ENCODE measurements around the gene SYNCRIP.
A peak's percentile ranks its signal among the peaks of the same experiment; 100 is the strongest.
"Not testable (repeated sequence)": the region's sequence is repeated elsewhere in the genome, so short reads cannot be mapped to it uniquely, and the experiment has no call there.

The SYNCRIP gene

GRCh38 chr6:85669735-85670194 lies 27.1 kb upstream of the SYNCRIP start:
- ATAC-seq (peak; percentile 92), DNase-seq (peak; percentile 44)

DNA sequence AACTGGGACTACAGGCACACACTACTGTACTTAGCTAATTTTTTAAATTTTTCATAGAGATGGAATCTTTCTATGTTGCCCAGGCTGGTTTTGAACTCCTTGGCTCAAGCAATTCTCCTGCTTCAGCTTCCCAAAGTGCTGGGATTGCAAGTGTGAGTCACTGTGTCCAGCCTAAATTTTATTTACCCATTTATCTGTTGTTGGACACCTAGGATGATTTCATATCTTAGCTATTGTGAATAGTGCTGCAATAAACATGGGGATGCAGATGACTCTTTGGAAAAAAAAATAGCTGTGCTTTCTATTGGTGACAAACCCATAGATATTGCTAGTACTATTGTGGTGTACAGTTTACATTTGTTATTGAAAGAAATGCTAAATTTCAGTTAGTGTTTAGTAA lies 19.6 kb upstream of the SYNCRIP start:
- no peak for ATAC-seq
- no peak for DNase-seq

DNA sequence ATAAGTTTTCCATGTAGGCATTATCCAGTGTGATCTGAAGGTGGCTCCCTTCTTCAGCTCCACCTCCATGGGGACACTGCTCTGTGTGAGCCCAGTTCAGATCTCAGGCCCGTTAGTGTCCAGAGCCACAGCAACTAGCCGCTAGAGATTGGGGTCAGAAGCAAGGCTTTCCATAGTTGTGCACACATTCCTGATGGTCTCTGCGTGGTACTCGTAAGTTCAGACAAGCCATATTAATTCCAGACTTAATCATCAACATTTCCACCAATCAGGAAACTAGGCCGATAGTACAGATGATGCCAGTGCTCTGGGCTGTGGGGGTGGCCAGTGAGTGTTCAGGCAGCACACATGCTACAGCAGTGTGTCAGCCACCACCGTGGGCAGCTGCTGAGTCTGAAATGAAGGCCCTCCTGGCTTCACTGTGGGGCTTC lies 17.5 kb upstream of the SYNCRIP start:
- DNase-seq (no peak), ATAC-seq (peak; percentile 52)

DNA sequence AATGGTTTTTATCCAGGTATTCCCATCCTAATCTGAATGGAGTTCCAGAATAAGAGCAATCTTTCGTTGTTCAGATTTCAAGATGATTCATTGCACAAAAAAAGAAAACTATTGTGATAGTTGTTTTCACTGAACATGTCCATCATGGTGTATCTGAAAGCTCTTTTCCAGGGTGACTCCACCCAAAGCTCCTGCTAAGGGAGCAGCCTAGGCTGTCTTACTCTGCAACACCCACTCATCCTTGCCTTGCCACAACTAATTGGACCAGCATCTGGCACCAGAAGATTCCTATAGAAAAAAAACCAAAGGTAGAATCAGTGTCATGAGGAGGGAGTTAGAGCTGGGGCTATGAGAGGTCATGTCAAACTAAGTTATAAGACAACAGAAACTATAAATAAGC lies 7.9 kb upstream of the SYNCRIP start:
- no peak for DNase-seq
- no peak for ATAC-seq

- ATAC-seq (no peak), DNase-seq (no peak)
These were observed 1.6 kb upstream of the SYNCRIP start for GRCh38 chr6:85644279-85644762.

DNA sequence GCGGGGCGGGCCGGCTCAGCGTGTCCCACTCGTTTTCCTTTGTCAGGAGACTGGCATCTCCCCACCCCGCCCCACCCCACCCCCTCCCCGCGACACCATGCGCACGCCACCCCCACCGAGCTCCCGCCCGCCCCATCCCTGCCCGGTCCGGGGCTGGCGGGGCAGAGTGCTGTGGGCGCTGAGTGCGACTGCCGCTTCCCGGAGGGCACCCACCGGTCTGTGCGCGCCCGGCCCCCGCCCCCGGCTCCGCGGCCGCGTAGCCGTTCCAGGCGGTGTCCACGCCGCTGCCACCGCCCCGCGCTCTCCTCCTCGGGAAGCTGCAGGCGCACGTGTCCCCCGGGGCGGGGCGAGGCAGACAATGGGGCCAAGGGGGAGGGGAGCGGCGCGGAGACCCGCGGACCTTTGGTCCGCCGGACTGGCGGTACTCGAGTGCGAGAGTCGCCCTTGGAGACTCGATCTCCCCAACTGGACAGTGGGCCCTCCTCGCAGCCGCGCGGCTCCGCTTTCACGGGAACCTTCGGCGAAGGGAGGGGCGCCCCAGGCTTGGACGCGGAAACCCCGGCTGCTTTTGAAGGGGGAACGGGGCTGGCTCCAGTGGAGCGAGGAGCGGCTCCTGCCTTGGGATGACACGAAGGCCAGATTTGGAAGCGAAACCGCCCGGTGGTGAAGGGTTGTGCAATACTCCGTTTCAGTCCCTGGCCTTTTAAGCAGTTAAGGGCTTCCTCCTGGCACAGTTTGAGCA lies 1.0 kb upstream of the SYNCRIP start:
- peak; percentile 45 for ATAC-seq
- peak; percentile 81 for DNase-seq

- ATAC-seq: no peak
These were observed 551 bp downstream of the SYNCRIP start for GRCh38 chr6:85641897-85642773.

DNA sequence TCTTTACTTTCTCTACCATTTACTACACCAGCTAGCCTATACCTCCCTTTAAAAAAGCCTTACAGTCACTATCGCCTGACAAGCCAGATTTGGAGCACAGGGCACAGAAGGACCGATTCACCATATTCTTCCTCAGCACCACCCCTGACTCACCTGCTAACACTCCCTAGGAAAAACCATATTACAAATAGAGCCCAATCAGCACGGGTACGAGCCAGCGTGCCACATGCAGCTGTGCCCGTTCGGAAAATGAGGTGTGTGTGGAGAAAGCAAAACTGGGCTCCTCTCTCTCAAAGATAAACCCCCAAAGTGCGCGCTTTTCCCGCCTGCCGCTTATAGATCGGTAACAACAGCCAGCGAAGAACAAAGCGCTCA lies 1.2 kb downstream of the SYNCRIP start:
- ATAC-seq (no peak), DNase-seq (no peak)

More at GRCh38 chr6:85641897-85642773, 551 bp downstream of the SYNCRIP start:
- peak; percentile 60 for DNase-seq

GRCh38 chr6:85640821-85641220 lies 1.9 kb downstream of the SYNCRIP start:
- DNase-seq (no peak), ATAC-seq (no peak)

- DNase-seq: no peak
- ATAC-seq: no peak
These were observed 5.1 kb downstream of the SYNCRIP start for GRCh38 chr6:85637579-85637978.

DNA sequence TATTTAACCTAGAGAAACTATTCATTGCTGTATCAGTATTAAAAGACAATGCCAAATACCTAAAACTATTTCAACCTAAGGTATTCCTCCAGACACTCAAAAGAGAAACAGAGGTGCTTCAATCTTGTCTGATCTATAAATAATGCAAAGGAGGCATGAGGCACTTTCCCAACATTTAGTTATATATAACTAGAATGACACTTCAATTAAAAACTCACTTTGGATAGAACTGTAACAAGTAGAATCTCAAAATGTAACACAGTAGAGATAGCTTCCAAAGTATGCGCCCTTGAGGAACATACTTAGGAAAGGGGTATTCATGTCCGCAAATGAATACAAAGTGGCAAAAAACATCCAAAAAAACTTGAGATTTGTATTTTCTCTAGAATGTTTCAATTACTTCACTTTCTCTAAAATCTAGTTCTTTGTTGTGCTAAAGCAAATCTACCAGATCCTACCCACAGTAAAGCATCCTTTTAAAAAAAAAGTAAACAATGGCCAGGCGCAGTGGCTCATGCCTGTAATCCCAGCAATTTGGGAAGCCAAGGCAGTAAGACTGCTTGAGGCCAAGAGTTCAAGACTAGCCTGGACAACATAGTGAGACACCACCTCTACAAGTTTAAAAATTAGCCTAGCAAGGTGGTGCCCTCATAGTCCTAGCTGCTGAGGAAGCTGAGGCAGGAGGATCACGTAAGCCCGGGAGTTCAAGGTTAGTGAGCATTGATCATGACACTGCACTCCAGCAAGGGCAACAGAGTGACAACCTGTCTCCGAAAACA lies 10.3 kb downstream of the SYNCRIP start:
- ATAC-seq (no peak), DNase-seq (no peak)

- not testable (repeated sequence) for ATAC-seq, DNase-seq
These were observed 11.6 kb downstream of the SYNCRIP start for GRCh38 chr6:85631117-85631516.

GRCh38 chr6:85628353-85628752 lies 14.3 kb downstream of the SYNCRIP start:
- no peak for ATAC-seq
- no peak for DNase-seq

DNA sequence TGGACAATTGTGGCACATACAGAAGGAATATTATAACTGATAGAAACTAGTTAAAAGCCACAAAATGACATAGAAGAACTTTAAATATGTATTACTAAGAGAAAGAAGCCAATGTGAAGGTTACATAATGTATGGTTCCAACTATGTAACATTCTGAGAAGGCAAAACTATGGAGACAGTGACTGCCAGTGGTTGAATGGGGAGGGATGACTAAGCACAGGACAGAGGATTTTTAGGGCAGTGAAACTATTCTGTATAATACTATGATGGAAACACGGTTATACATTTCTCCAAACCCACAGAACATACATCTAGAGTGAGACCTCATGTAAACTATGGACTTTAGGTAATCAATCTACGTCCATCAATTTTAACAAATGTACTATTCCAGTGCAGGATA lies 22.4 kb downstream of the SYNCRIP start:
- DNase-seq (no peak), ATAC-seq (peak; percentile 40)

DNA sequence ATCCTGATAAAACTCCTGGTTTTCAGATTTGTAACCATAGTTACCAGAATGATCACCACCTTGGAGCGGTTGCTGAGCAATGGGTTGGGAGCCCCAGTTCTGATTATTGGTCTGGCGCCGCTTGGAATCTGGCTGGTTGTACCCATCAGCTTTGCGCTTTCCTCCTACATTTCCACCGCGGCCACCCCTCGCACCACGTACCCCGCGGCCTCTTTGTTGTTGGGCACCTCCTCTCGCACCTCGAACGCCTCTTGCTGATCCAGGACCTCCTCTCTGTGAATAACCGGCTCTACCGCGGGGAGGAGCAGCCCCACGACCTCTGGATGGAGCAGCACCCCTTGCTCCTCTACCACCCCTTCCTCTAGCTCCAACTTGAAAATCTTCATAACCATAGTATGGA lies 27.9 kb downstream of the SYNCRIP start:
- no peak for DNase-seq
- no peak for ATAC-seq

DNA sequence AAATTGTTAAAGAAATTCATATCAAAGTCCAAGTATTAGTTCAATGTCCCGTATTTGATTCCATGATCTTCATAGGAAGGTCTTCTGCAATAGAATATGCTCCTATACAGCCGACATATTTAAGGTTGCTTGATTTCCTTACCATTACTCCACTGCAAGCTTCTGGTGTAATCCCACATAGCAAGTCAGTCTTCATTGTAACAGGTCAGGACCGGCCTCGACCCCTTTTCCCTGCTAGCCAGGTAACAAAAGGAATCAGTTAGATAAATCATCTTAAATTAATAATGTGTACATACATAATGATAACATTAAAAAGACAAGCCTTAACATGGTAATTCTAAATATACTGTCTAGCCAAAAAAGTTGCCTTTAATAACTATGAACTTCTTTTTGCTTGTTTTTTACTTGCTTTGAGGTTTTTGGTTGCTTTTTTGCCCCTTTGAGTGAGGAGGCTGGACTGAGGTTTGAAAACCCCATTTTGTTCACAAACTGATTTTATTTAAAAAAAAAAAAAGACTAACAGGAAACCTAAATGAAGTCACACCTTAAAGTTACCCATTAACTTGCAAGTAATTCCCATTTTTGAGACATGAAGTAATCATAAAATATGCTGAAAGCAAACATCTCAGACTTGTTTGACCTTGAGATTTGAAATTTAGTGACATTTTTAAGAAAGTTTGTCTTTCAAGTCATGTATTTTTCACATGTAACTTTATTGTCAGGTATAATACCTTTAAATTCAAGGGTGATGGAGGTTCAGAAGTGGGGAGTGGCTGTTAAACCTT lies 29.8 kb downstream of the SYNCRIP start:
- no peak for ATAC-seq
- DNase-seq: no peak

DNA sequence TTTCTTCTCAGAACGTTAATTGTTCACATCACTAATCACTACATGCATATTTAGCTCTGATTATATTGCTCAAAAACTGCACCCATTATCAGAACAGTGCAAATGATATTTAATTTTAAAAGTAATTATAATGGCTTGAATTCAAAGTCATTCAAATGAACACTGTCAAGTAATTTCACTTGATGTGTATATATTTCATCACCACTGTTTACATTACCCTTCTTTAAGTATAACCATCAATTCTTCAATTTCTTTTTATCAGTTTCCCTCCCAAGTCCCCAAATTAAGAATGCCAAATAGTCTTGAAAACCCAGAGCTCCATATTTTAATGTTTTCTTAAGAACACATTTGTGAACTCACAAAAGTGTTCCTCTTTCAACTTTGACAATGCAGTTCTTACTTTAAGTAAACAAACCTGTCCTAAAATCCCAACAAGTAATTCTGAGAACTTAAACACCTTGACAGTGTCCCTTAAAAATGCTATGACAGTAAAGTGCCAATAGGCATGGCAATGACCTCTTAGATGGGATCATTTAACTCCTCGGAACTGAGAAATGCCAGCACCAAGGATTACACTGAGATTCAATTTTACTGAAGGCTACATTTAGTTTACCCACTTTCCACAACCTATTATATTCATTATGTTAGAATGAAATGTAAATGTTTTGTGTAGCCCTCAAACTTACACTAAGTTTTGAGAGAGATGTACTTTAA lies 32.3 kb downstream of the SYNCRIP start:
- no peak for DNase-seq
- ATAC-seq: no peak

DNA sequence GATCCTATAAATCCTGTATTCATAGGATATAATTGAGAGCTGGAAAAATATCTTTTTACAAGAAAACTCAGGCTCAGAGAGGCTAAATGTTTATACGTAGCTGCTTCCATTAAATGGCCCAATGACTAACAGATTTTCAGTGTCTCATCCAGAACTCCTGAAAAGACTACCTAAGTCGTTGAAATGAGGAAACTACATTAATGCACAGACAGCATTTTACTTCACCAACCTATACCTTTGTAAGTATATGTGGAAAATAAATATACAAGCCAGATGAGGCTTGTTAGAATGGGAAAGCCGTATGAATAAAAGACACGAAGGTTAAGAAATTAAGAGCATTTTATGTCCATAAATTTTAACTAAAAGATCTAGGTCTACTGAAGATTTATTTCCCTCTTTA lies 40.6 kb downstream of the SYNCRIP start:
- DNase-seq: no peak
- no peak for ATAC-seq

DNA sequence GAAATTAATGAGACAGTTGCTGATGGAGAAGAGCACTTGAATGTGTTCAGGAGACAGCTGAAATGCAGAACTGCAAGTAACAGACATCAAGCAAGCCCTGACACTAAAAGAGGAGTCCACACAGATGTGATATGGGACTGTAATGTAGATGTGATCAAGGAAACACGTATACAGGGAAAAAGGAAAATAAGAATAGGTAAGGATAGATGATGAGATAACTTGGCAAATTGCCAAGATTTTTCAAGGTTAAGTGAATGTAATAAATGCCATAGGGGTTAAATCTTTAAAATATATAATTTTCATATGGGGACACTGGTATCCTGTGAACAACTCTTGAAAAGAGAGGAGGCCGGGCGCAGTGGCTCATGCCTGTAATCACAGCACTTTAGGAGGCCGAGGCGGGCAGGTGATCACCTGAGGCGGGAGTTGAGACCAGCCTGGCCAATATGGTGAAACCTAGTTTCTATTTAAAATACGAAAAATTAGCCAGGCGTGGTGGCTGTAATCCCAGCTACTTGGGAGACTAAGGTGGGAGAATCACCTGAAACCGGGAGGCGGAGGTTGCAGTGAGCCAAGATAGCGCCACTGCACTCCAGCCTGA lies 41.9 kb downstream of the SYNCRIP start:
- DNase-seq: no peak
- ATAC-seq: no peak

DNA sequence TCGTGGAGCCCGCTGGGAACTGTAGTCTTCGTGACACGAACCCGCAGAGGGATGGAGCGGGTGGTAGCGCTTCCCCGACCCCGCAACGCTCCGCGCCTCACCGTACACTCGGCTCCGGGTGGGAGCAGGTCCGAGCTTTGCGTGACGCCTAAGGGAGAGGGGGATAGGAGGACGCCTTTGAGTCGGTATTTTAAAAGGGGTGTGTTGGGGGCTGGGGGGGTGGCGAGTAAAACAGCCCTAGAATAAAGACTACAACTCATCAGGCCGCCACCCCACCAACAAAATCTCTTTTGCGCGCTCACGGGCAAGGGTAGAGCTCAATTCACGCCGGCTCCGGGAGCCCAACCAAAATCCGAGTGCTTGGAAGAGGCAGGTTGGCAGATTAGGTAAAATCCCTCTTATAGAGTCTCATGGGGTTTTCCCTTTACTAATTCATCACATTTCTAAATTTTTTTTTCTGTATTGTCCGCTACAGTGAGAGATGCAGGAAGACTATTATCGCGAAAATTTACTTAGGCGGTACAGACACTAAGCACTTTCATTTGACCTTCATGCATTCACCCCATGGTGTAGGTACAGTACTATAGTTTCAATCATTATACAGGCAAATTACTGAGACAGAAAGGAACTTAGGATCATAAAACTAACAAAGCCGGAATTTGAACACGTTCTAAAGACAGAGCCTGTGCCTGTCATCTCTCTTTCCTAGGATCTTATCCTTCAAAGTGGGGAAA lies 48.3 kb downstream of the SYNCRIP start:
- peak; percentile 66 for DNase-seq
- ATAC-seq: peak; percentile 36

Data from stimulated activated naive CD8-positive, alpha-beta T cell treated with anti-CD3 and anti-CD28 coated beads, Interleukin-15, Interleukin-2, amounts not matched to agents 100 U/mL and 50 U/mL, for 24 hours (primary cell).